Progenitor cell of endocrine pancreas (in vitro differentiated cells): Measurements from ENCODE around the gene CADM3. TPM values are rescaled to one million over a fixed set of nuclear protein-coding genes. Genes with fewer than 3 reads are reported as not detected.

Experiments
- DNase-seq: peaks from one replicate; pipeline ENCODE4 v3.0.0; 2021; ENCODE audit warnings: low spot score; ENCODE audit not compliant: unreplicated experiment
- H3K27ac Mint-ChIP-seq: 2 replicates; pipeline ENCODE4 v1.8.0; 2021; ENCODE audit warnings: mild to moderate bottlenecking, moderate library complexity, mixed read lengths
- H3K27me3 Mint-ChIP-seq: 2 replicates; pipeline ENCODE4 v1.8.0; 2021; ENCODE audit warnings: mixed read lengths
- H3K36me3 Mint-ChIP-seq: 2 replicates; pipeline ENCODE4 v1.8.0; 2022; ENCODE audit warnings: mixed read lengths; ENCODE audit not compliant: insufficient read depth
- H3K4me1 Mint-ChIP-seq: 2 replicates; pipeline ENCODE4 v1.8.0; 2021; ENCODE audit warnings: low read depth, mixed read lengths
- H3K4me3 Mint-ChIP-seq: 2 replicates; pipeline ENCODE4 v1.8.0; 2021; ENCODE audit warnings: low read depth, mild to moderate bottlenecking, moderate library complexity, mixed read lengths
- H3K9me3 Mint-ChIP-seq: 2 replicates; pipeline ENCODE4 v1.8.0; 2021; ENCODE audit warnings: low read depth, mixed read lengths
- CTCF ChIP-seq: fragments of 200-600 bp; sonication (generic); IDR thresholded peaks from one replicate; pipeline ENCODE4 v1.5.0; 2021; ENCODE audit warnings: antibody characterized with exemption, mild to moderate bottlenecking; ENCODE audit not compliant: unreplicated experiment
- total RNA-seq: library from RNA; stranded (reverse); gene quantifications from 2 replicates; pipeline ENCODE4 v1.2.1, GENCODE V29; 2021

The CADM3 gene
- total RNA-seq, 1 donor from 2014 or later: 8.9 TPM

GRCh38 chr1:159247266-159247665 lies 75.9 kb downstream of the CADM3 start:
- no peak for TF ChIP-seq CTCF
- Mint-ChIP-seq H3K27me3 (no peaks in the 10 kb centered on the region), H3K4me1 (no peaks in the 10 kb centered on the region), H3K36me3 (no peaks in the 10 kb centered on the region), H3K9me3 (peaks cover 17% of the 10 kb centered on the region), H3K27ac (no peak overlapping the region), H3K4me3 (no peak overlapping the region)
- DNase-seq: no peak

- no peak for TF ChIP-seq CTCF
- no peaks in the 10 kb centered on the region for H3K36me3 Mint-ChIP-seq
- no peak overlapping the region for H3K27ac Mint-ChIP-seq
- no peaks in the 10 kb centered on the region for H3K27me3 Mint-ChIP-seq
- no peak overlapping the region for H3K4me3 Mint-ChIP-seq
- H3K4me1 Mint-ChIP-seq: no peaks in the 10 kb centered on the region
- H3K9me3 Mint-ChIP-seq: peaks cover 17% of the 10 kb centered on the region
- DNase-seq: no peak
Observed at GRCh38 chr1:159248311-159248710, 76.9 kb downstream of the CADM3 start.

- DNase-seq: no peak
- H3K27ac Mint-ChIP-seq: no peak overlapping the region
- no peaks in the 10 kb centered on the region for H3K36me3 Mint-ChIP-seq
- no peaks in the 10 kb centered on the region for H3K27me3 Mint-ChIP-seq
- TF ChIP-seq CTCF: no peak
- peaks cover 17% of the 10 kb centered on the region for H3K9me3 Mint-ChIP-seq
- H3K4me1 Mint-ChIP-seq: no peaks in the 10 kb centered on the region
- H3K4me3 Mint-ChIP-seq: no peak overlapping the region
Observed at GRCh38 chr1:159250638-159251216, 79.3 kb downstream of the CADM3 start.

Other genes with a start within 250 kb of the CADM3 start
- not detected in 2 replicates for gene PYHIN1, start 240.1 kb upstream of the CADM3 start, total RNA-seq
- 8.9 and 9.5 TPM in 2 replicates for gene IFI16, start 161.7 kb upstream of the CADM3 start, total RNA-seq
- 2.0 and 2.1 TPM in 2 replicates for gene AIM2, start 94.8 kb upstream of the CADM3 start, total RNA-seq
- gene ACKR1, start 33.3 kb downstream of the CADM3 start, total RNA-seq: 0.57 and 0.67 TPM in 2 replicates
- not detected in 2 replicates for gene FCER1A, start 130.7 kb downstream of the CADM3 start, total RNA-seq